IMR-90 (cell line): Measurements from ENCODE around the gene SART1. TPM values are rescaled to one million over a fixed set of nuclear protein-coding genes. Genes with fewer than 3 reads are reported as not detected.

Source experiments
- ATAC-seq: fragments of 200-7000 bp; cut with Tn5 transposase; 2 replicates; pipeline ENCODE4 v1.9.1; 2020; ENCODE audit warnings: low read depth, mild to moderate bottlenecking, moderate library complexity
- BruUV-seq: library from RNA; stranded (reverse); fragments of 400-500 nt; replicated peaks from 2 replicates; lab custom pipeline; 2021; lab: Mats Ljungman, UMichigan
- CTCF ChIA-PET: fragments of 300-600 bp; formaldehyde crosslinking; extraction: SDS; loops from one replicate; lab custom pipeline; 2021; ENCODE audit warnings: antibody characterized with exemption; lab: Yijun Ruan, JAX
- POLR2A ChIA-PET: fragments of 300-600 bp; sonication (Branson Sonifier 250); formaldehyde crosslinking; loops from one replicate; lab custom pipeline; 2022; ENCODE audit warnings: antibody characterized with exemption; ENCODE audit not compliant: unreplicated experiment; lab: Charles Lee
- DNase-seq: peaks from one replicate; pipeline ENCODE4 v3.0.0; 2013
- H2AFZ ChIP-seq: replicated peaks from 2 replicates; pipeline ENCODE3; 2013; ENCODE audit warnings: low read length, mild to moderate bottlenecking; ENCODE audit not compliant: poor library complexity
- H2AK5ac ChIP-seq: 2 replicates; pipeline ENCODE4 v1.6.1; 2013; ENCODE audit warnings: low read depth, low read length, inconsistent platforms
- H2AK9ac ChIP-seq: replicated peaks from 2 replicates; pipeline ENCODE3; 2013; ENCODE audit warnings: mild to moderate bottlenecking, low read depth, low read length, moderate library complexity; ENCODE audit not compliant: poor library complexity
- H2BK120ac ChIP-seq: 2 replicates; pipeline ENCODE4 v1.6.1; 2013; ENCODE audit warnings: low read depth, low read length, inconsistent platforms
- H2BK15ac ChIP-seq: 3 replicates; pipeline ENCODE4 v1.6.1; 2013; ENCODE audit warnings: low read depth, low read length, inconsistent platforms
- H2BK20ac ChIP-seq: 2 replicates; pipeline ENCODE4 v1.6.1; 2013; ENCODE audit warnings: low read depth, mild to moderate bottlenecking, inconsistent platforms, low read length, moderate library complexity
- H2BK5ac ChIP-seq: 2 replicates; pipeline ENCODE4 v1.6.1; 2013; ENCODE audit warnings: mild to moderate bottlenecking, low read depth, low read length, inconsistent platforms; ENCODE audit not compliant: poor library complexity, severe bottlenecking
- H3K14ac ChIP-seq: replicated peaks from 2 replicates; pipeline ENCODE4 v1.6.1; 2013; ENCODE audit warnings: low read depth, low read length, inconsistent platforms
- H3K18ac ChIP-seq: 2 replicates; pipeline ENCODE4 v1.6.1; 2013; ENCODE audit warnings: low read depth, low read length, control low read depth
- H3K23ac ChIP-seq: 2 replicates; pipeline ENCODE4 v1.6.1; 2013; ENCODE audit warnings: low read depth, low read length, inconsistent platforms
- H3K27ac ChIP-seq: 2 replicates; pipeline ENCODE4 v1.5.1; 2013; ENCODE audit warnings: mild to moderate bottlenecking, control low read depth, low read length; ENCODE audit not compliant: insufficient read depth
- H3K27me3 ChIP-seq: 2 replicates; pipeline ENCODE4 v1.6.1; 2013; ENCODE audit warnings: low read length; ENCODE audit not compliant: control insufficient read depth, insufficient read depth
- H3K36me3 ChIP-seq: 2 replicates; pipeline ENCODE4 v1.6.1; 2013; ENCODE audit warnings: low read length, mixed read lengths; ENCODE audit not compliant: control insufficient read depth, insufficient read depth
- H3K4ac ChIP-seq: 2 replicates; pipeline ENCODE4 v1.6.1; 2013; ENCODE audit warnings: low read depth, low read length, inconsistent platforms
- H3K4me1 ChIP-seq: 2 replicates; pipeline ENCODE4 v1.6.1; 2013; ENCODE audit warnings: low read length, mixed read lengths; ENCODE audit not compliant: control insufficient read depth, insufficient read depth
- H3K4me2 ChIP-seq: 2 replicates; pipeline ENCODE4 v1.6.1; 2013; ENCODE audit warnings: low read depth, mild to moderate bottlenecking, control low read depth, low read length, moderate library complexity
- H3K4me3 ChIP-seq: 2 replicates; pipeline ENCODE4 v1.5.1; 2013; ENCODE audit warnings: low read depth, mild to moderate bottlenecking, control low read depth, low read length, moderate library complexity; ENCODE audit not compliant: insufficient read depth
- H3K56ac ChIP-seq: 2 replicates; pipeline ENCODE4 v1.6.1; 2013; ENCODE audit warnings: low read length, inconsistent platforms; ENCODE audit not compliant: insufficient read depth; ENCODE audit errors: extremely low read depth
- H3K79me1 ChIP-seq, 2 experiments: 2 replicates each; pipeline ENCODE4 v1.6.1; 2013; ENCODE audit warnings: low read length in 2 of 2, inconsistent platforms in 1 of 2, low read depth in 1 of 2
- H3K9ac ChIP-seq: 2 replicates; pipeline ENCODE4 v1.6.1; 2013; ENCODE audit warnings: low read depth, low read length, control low read depth
- H3K9me1 ChIP-seq: 2 replicates; pipeline ENCODE4 v1.6.1; 2013; ENCODE audit warnings: low read length, inconsistent platforms; ENCODE audit not compliant: insufficient read depth
- H3K9me3 ChIP-seq: 2 replicates; pipeline ENCODE4 v1.6.1; 2013; ENCODE audit warnings: low read length; ENCODE audit not compliant: control insufficient read depth, insufficient read depth
- H4K20me1 ChIP-seq: 2 replicates; pipeline ENCODE4 v1.6.1; 2013; ENCODE audit warnings: low read length, inconsistent platforms; ENCODE audit not compliant: insufficient read depth
- H4K5ac ChIP-seq: 2 replicates; pipeline ENCODE4 v1.6.1; 2013; ENCODE audit warnings: mild to moderate bottlenecking, low read depth, low read length, control low read depth
- H4K8ac ChIP-seq, 2 experiments: 2 replicates each; pipeline ENCODE4 v1.6.1; 2013; ENCODE audit warnings: low read depth in 2 of 2, low read length in 2 of 2, control low read depth in 1 of 2, inconsistent platforms in 1 of 2
- H4K91ac ChIP-seq: 2 replicates; pipeline ENCODE4 v1.6.1; 2013; ENCODE audit warnings: low read depth, low read length, inconsistent platforms; ENCODE audit not compliant: insufficient read depth
- CEBPB ChIP-seq: IDR thresholded peaks from 2 replicates; pipeline ENCODE4 v1.6.1; 2012; ENCODE audit warnings: low read depth, low read length, improper control_type of control experiment
- CTCF ChIP-seq: conservative IDR thresholded peaks from 2 replicates; pipeline ENCODE4 v1.5.1; 2012; ENCODE audit warnings: mild to moderate bottlenecking, low read depth, low read length, improper control_type of control experiment
- ELK1 ChIP-seq: fragments of 150-350 bp; IDR thresholded peaks from 2 replicates; pipeline ENCODE4 v1.6.1; 2016; ENCODE audit warnings: low read depth, mild to moderate bottlenecking, low read length, moderate library complexity, borderline replicate concordance
- FOS ChIP-seq: fragments of 150-350 bp; IDR thresholded peaks from 2 replicates; pipeline ENCODE4 v1.6.1; 2016; ENCODE audit warnings: low read depth, low read length
- MAZ ChIP-seq: IDR thresholded peaks from 2 replicates; pipeline ENCODE4 v1.6.1; 2012; ENCODE audit warnings: low read depth, mild to moderate bottlenecking, low read length, improper control_type of control experiment, moderate library complexity, borderline replicate concordance
- MXI1 ChIP-seq: IDR thresholded peaks from 2 replicates; pipeline ENCODE4 v1.6.1; 2012; ENCODE audit warnings: low read depth, mild to moderate bottlenecking, low read length, moderate library complexity, borderline replicate concordance
- NFE2L2 ChIP-seq: fragments of 150-350 bp; IDR thresholded peaks from 2 replicates; pipeline ENCODE4 v1.6.1; 2016; ENCODE audit warnings: low read depth, mild to moderate bottlenecking, low read length
- RAD21 ChIP-seq: IDR thresholded peaks from 2 replicates; pipeline ENCODE4 v1.6.1; 2012; ENCODE audit warnings: low read length, improper control_type of control experiment
- RCOR1 ChIP-seq: IDR thresholded peaks from 2 replicates; pipeline ENCODE4 v1.6.1; 2012; ENCODE audit warnings: mild to moderate bottlenecking, low read length, improper control_type of control experiment; ENCODE audit not compliant: insufficient replicate concordance
- SMC3 ChIP-seq: fragments of 150-350 bp; IDR thresholded peaks from 2 replicates; pipeline ENCODE4 v1.6.1; 2016; ENCODE audit warnings: low read depth, mild to moderate bottlenecking, antibody characterized with exemption, low read length, moderate library complexity
- USF2 ChIP-seq: fragments of 150-350 bp; IDR thresholded peaks from 2 replicates; pipeline ENCODE4 v1.6.1; 2017; ENCODE audit warnings: mild to moderate bottlenecking, antibody characterized with exemption, low read length, low read depth
- WGBS, 2 experiments: methylation state at CpG; one replicate each; pipeline versions ENCODE4 v1.1.5 to v1.1.7; 2013; ENCODE audit warnings: missing lambda C conversion rate in 2 of 2; ENCODE audit not compliant: insufficient read length in 1 of 2; ENCODE audit errors: extremely low coverage in 2 of 2; 5-methylcytosine and 5-hydroxymethylcytosine counted together
- dilution Hi-C: fragments of 300-500 bp; cut with HindIII; formaldehyde crosslinking; loops from one replicate; pipeline ENCODE4 v1.14.3; 2018; ENCODE audit warnings: low sequenced_read_pairs; ENCODE audit not compliant: unreplicated experiment
- in situ Hi-C: fragments of 300-500 bp; cut with MboI; formaldehyde crosslinking; loops from 3 replicates; pipeline ENCODE4 v1.14.3; 2019; ENCODE audit warnings: low sequenced_read_pairs, inconsistent platforms, mixed read lengths
- intact Hi-C: fragments of 100-400 bp; cut with micrococcal nuclease; formaldehyde crosslinking; loops from 2 replicates; pipeline ENCODE4 v1.10.0; 2022
- polyA plus RNA-seq, 3 experiments: library from polyadenylated mRNA; depleted of rRNA; stranded (reverse); fragments of >200 nt; gene quantifications; 2 replicates each; pipeline ENCODE4 v1.2.3, GENCODE V29; 2012; ENCODE audit warnings: low replicate concordance in 1 of 3
- total RNA-seq: library from RNA; depleted of rRNA; stranded (reverse); fragments of >200 nt; gene quantifications from 2 replicates; pipeline ENCODE4 v1.2.3, GENCODE V29; 2012

Gene SART1
- total and polyA plus RNA-seq, 2 of the 4 experiments (the other 2 are of a cell fraction) = 25.5 to 43.5 TPM

GRCh38 chr11:65954771-65955170, 6.8 kb upstream of the SART1 start:
- BruUV-seq = no TSS peak
- CTCF ChIA-PET = interaction anchor here (0.7 kb wide), 1 partner anchor 70 kb away, joined by 4 read pairs; no protein-coding TSS in a partner anchor
- no peaks in the 10 kb centered on the region for H3K27me3 ChIP-seq

More at GRCh38 chr11:65954771-65955170, 6.8 kb upstream of the SART1 start:
- Histone ChIP-seq H3K9me1 (no peaks in the 10 kb centered on the region; the same call in 1 of the 2 replicates), H2BK120ac (no peak overlapping the region), H3K79me1 (no peaks in the 10 kb centered on the region), H3K36me3 (no peaks in the 10 kb centered on the region), H3K4me3 (no peak overlapping the region), H4K91ac (no peak overlapping the region), H2AK9ac (no peak overlapping the region), H3K4me2 (no peak overlapping the region), H3K4ac (no peak overlapping the region), H3K23ac (no peak overlapping the region), H3K9ac (no peak overlapping the region), H2AK5ac (no peak overlapping the region), H4K20me1 (no peaks in the 10 kb centered on the region), H4K5ac (no peak overlapping the region), H2BK20ac (no peak overlapping the region), H3K9me3 (no peaks in the 10 kb centered on the region), H4K8ac (no peak overlapping the region), H3K4me1 (no peaks in the 10 kb centered on the region), H3K14ac (no peak overlapping the region), H2AFZ (no peak overlapping the region), H2BK5ac (no peak overlapping the region), H3K27ac (no peak overlapping the region), H3K56ac (no peak overlapping the region), H3K18ac (no peak overlapping the region), H2BK15ac (no peak overlapping the region)
- DNase-seq (no peak), ATAC-seq (no peak)
- intact Hi-C loops = no loop called here
- POLR2A ChIA-PET = no interaction called here
- in situ Hi-C loops = no loop called here
- TF ChIP-seq CTCF (no peak), CEBPB (no peak), NFE2L2 (no peak), RAD21 (no peak), FOS (no peak), USF2 (no peak), SMC3 (no peak), MAZ (no peak), MXI1 (no peak), ELK1 (no peak), RCOR1 (no peak)
- dilution Hi-C loops = no loop called here
- no CpG with 5 or more reads among the region's 8 CpGs for WGBS, 2 experiments
